ENCODE results near the gene C1orf141. TPM values are rescaled to one million over a fixed set of nuclear protein-coding genes. Genes with fewer than 3 reads are reported as not detected.

Gene C1orf141
- total RNA-seq, 1 experiment from 2014 or later = not detected

DNA sequence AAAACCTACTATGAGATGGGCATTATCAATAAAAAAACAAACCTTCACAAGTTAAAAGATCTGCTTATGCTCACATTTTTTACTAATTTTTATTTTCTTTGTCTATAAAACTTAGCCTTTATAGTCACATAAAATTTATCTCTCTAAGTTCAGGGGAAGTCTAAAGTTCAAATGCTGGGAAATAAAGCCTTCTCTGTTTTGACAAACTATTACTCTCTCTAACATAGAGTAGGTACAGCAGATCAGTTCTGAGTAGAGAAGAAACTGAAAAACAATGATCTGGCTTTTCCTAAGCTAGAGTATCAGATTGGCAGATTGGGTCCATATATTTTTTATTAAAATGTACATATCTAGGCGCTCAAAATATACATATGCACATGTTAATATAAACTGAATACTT is 31.2 kb downstream of the C1orf141 start:
- no peak for DNase-seq (ENCODE audit: low spot score)
- Mint-ChIP-seq H3K4me3 (no peak overlapping the region), H3K36me3 (no peaks in the 10 kb centered on the region), H3K4me1 (no peaks in the 10 kb centered on the region), H3K27me3 (ENCODE audit: low read depth) (no peaks in the 10 kb centered on the region; the same call in 1 of the 2 replicates), H3K27ac (no peak overlapping the region), H3K9me3 (no peaks in the 10 kb centered on the region)
- no peak for ATAC-seq
- POLR2A ChIA-PET = no interaction called here
- CTCF ChIA-PET = no interaction called here
- no peak for TF ChIP-seq ARID4B (CRISPR knock-in tag; IDR thresholded peaks at IDR 0.05; ENCODE audit: borderline replicate concordance)

GRCh38 chr1:67100833-67101232 is 33.9 kb downstream of the C1orf141 start:
- no peak for TF ChIP-seq NFATC4 (CRISPR knock-in tag; IDR thresholded peaks at IDR 0.05)
- TF ChIP-seq AFF4 (CRISPR knock-in tag; IDR thresholded peaks at IDR 0.05; ENCODE audit: borderline replicate concordance) = no peak
- no peak for TF ChIP-seq IRF1 (CRISPR knock-in tag; IDR thresholded peaks at IDR 0.05)
- TF ChIP-seq JAZF1 (CRISPR knock-in tag; IDR thresholded peaks at IDR 0.05) = no peak
- POLR2A ChIA-PET = no interaction called here
- DNase-seq (ENCODE audit: low spot score) = no peak
- CTCF ChIA-PET = no interaction called here
- Mint-ChIP-seq H3K27ac (no peak overlapping the region), H3K9me3 (no peaks in the 10 kb centered on the region), H3K4me1 (peaks cover 15% of the 10 kb centered on the region), H3K4me3 (no peak overlapping the region), H3K27me3 (ENCODE audit: low read depth) (no peaks in the 10 kb centered on the region; the same call in 1 of the 2 replicates), H3K36me3 (no peaks in the 10 kb centered on the region)
- ATAC-seq = no peak

GRCh38 chr1:67097305-67097704 is 37.5 kb downstream of the C1orf141 start:
- ChIA-PET CTCF (interaction anchor here (1.1 kb wide), 1 partner anchor 29 kb away, joined by 3 read pairs; no protein-coding TSS in a partner anchor), POLR2A (no interaction called here)
- ATAC-seq (peak; percentile 99), DNase-seq (ENCODE audit: low spot score) (peak; percentile 16)
- H3K9me3 Mint-ChIP-seq = no peaks in the 10 kb centered on the region
- TF ChIP-seq TEAD1 (CRISPR knock-in tag; IDR thresholded peaks at IDR 0.05) = peak; percentile 52; the same call in 1 of the 2 replicates
- TF ChIP-seq, protein P1, sequence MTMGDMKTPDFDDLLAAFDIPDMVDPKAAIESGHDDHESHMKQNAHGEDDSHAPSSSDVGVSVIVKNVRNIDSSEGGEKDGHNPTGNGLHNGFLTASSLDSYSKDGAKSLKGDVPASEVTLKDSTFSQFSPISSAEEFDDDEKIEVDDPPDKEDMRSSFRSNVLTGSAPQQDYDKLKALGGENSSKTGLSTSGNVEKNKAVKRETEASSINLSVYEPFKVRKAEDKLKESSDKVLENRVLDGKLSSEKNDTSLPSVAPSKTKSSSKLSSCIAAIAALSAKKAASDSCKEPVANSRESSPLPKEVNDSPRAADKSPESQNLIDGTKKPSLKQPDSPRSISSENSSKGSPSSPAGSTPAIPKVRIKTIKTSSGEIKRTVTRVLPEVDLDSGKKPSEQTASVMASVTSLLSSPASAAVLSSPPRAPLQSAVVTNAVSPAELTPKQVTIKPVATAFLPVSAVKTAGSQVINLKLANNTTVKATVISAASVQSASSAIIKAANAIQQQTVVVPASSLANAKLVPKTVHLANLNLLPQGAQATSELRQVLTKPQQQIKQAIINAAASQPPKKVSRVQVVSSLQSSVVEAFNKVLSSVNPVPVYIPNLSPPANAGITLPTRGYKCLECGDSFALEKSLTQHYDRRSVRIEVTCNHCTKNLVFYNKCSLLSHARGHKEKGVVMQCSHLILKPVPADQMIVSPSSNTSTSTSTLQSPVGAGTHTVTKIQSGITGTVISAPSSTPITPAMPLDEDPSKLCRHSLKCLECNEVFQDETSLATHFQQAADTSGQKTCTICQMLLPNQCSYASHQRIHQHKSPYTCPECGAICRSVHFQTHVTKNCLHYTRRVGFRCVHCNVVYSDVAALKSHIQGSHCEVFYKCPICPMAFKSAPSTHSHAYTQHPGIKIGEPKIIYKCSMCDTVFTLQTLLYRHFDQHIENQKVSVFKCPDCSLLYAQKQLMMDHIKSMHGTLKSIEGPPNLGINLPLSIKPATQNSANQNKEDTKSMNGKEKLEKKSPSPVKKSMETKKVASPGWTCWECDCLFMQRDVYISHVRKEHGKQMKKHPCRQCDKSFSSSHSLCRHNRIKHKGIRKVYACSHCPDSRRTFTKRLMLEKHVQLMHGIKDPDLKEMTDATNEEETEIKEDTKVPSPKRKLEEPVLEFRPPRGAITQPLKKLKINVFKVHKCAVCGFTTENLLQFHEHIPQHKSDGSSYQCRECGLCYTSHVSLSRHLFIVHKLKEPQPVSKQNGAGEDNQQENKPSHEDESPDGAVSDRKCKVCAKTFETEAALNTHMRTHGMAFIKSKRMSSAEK (CRISPR knock-in tag; IDR thresholded peaks at IDR 0.05; ENCODE audit: borderline replicate concordance) = no peak
- H3K4me3 Mint-ChIP-seq = no peak overlapping the region
- H3K27ac Mint-ChIP-seq = peak overlapping the region; percentile 19
- H3K4me1 Mint-ChIP-seq = peaks cover 15% of the 10 kb centered on the region
- H3K27me3 Mint-ChIP-seq (ENCODE audit: low read depth) = no peaks in the 10 kb centered on the region; the same call in 1 of the 2 replicates
- no peaks in the 10 kb centered on the region for H3K36me3 Mint-ChIP-seq
